OCI-LY7 (cell line): ENCODE results near the gene ATAD3B. TPM values are rescaled to one million over a fixed set of nuclear protein-coding genes. Genes with fewer than 3 reads are reported as not detected.
"Not testable (repeated sequence)": the region's sequence is repeated elsewhere in the genome, so short reads cannot be mapped to it uniquely, and the experiment has no call there.

Experiments
- BruUV-seq: library from RNA; stranded (reverse); fragments of 400-500 nt; replicated peaks from 2 replicates; lab custom pipeline; 2021; lab: Mats Ljungman, UMichigan
- CTCF ChIA-PET: fragments of 300-600 bp; sonication (Branson Sonifier 250); formaldehyde crosslinking; loops from one replicate; lab custom pipeline; 2022; ENCODE audit warnings: antibody characterized with exemption; ENCODE audit not compliant: unreplicated experiment; lab: Charles Lee
- POLR2A ChIA-PET: fragments of 300-600 bp; sonication (Branson Sonifier 250); formaldehyde crosslinking; loops from one replicate; lab custom pipeline; 2022; ENCODE audit warnings: antibody characterized with exemption; lab: Charles Lee
- DNase-seq: peaks from one replicate; pipeline ENCODE4 v3.0.0-alpha.2; 2015; ENCODE audit warnings: low spot score
- H2AFZ ChIP-seq: fragments of 200-600 bp; sonication (generic), shearing (Covaris generic); 2 replicates; pipeline ENCODE4 v1.6.1; 2014; ENCODE audit warnings: mild to moderate bottlenecking, antibody characterized with exemption, low read length, moderate library complexity
- H3K27ac ChIP-seq: fragments of 200-600 bp; sonication (generic); 2 replicates; pipeline ENCODE4 v1.5.1; 2014; ENCODE audit warnings: mixed run types, low read depth, mild to moderate bottlenecking, moderate library complexity, low read length, inconsistent platforms; ENCODE audit not compliant: poor library complexity, severe bottlenecking
- H3K36me3 ChIP-seq: fragments of 200-600 bp; sonication (generic); 2 replicates; pipeline ENCODE4 v1.6.1; 2014; ENCODE audit warnings: mild to moderate bottlenecking, antibody characterized with exemption, low read length, moderate library complexity, mixed read lengths; ENCODE audit not compliant: insufficient read depth
- H3K4me1 ChIP-seq: fragments of 200-600 bp; sonication (generic); 2 replicates; pipeline ENCODE4 v1.5.1; 2014; ENCODE audit warnings: mild to moderate bottlenecking, low read length; ENCODE audit not compliant: insufficient read depth, poor library complexity, severe bottlenecking
- H3K4me2 ChIP-seq: fragments of 200-600 bp; sonication (generic); 2 replicates; pipeline ENCODE4 v1.6.1; 2014; ENCODE audit warnings: mild to moderate bottlenecking, low read length
- H3K4me3 ChIP-seq: fragments of 200-600 bp; sonication (generic); 2 replicates; pipeline ENCODE4 v1.5.1; 2014; ENCODE audit warnings: mild to moderate bottlenecking, low read depth, low read length; ENCODE audit not compliant: poor library complexity, severe bottlenecking
- H3K79me2 ChIP-seq: fragments of 200-600 bp; sonication (generic); 2 replicates; pipeline ENCODE4 v1.6.1; 2016; ENCODE audit warnings: low read depth, mild to moderate bottlenecking, low read length, moderate library complexity, mixed read lengths; ENCODE audit not compliant: insufficient read depth
- H3K9me2 ChIP-seq: fragments of 200-600 bp; sonication (generic); 2 replicates; pipeline ENCODE4 v1.6.1; 2016; ENCODE audit warnings: mild to moderate bottlenecking, low read length, mixed read lengths; ENCODE audit not compliant: insufficient read depth
- H3K9me3 ChIP-seq: fragments of 200-600 bp; sonication (generic); 2 replicates; pipeline ENCODE4 v1.6.1; 2014; ENCODE audit warnings: mild to moderate bottlenecking, mixed run types, low read length, mixed read lengths
- H4K20me1 ChIP-seq: fragments of 200-600 bp; sonication (generic); 2 replicates; pipeline ENCODE4 v1.6.1; 2014; ENCODE audit warnings: mild to moderate bottlenecking, antibody characterized with exemption, low read length, moderate library complexity, mixed read lengths; ENCODE audit not compliant: insufficient read depth
- EZH2phosphoT487 ChIP-seq: fragments of 200-600 bp; sonication (generic); IDR thresholded peaks from 2 replicates; pipeline ENCODE4 v1.6.1; 2018; ENCODE audit warnings: low read depth, borderline replicate concordance, mild to moderate bottlenecking, mixed run types, antibody characterized with exemption, low read length, moderate library complexity, mixed read lengths
- intact Hi-C: fragments of 100-400 bp; cut with micrococcal nuclease; formaldehyde crosslinking; loops from one replicate; pipeline ENCODE4 v1.10.0; 2022; ENCODE audit not compliant: unreplicated experiment
- total RNA-seq, 2 experiments: library from RNA; depleted of rRNA in 1 of 2; stranded (reverse); fragments of >200 nt in 1 of 2; shearing (Covaris generic) in 1 of 2; gene quantifications; 2 replicates each; pipeline ENCODE4 v1.2.3, GENCODE V29; 2014 to 2022
- TF ChIP-seq, protein P1 (sequence below): fragments of 200-600 bp; sonication (generic); conservative IDR thresholded peaks from 2 replicates; pipeline ENCODE4 v1.5.1; 2014; ENCODE audit warnings: mild to moderate bottlenecking, antibody characterized with exemption, low read length, moderate library complexity, mixed read lengths

ATAD3B gene
- total RNA-seq, 2 experiments from 2014 or later, result 54.9 to 62.4 TPM

DNA sequence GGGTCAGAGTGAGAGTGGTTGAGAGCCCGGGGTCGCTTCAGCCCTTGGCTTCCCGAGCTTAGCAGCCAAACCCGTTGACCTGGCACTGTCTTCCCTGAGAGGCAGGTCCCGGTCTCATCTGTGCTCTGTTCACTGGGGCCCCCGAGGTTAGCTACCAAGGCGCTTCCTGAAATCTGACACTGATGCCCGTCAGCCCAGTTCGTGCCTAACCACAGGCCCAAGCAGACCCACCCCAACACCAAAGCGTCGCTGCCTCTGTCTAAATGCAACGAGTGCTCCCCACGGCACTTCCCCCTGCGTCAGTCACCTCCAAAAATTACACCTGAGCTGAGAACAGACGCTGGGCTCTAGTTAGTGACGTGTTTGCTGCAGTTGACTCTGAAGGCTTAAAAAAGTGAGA lies 42.8 kb downstream of the ATAD3B start:
- Histone ChIP-seq H3K36me3 (peaks cover 38% of the 10 kb centered on the region), H3K79me2 (peaks cover 24% of the 10 kb centered on the region; the same call in 1 of the 2 replicates)
- DNase-seq, POLR2A ChIA-PET, H3K4me1 ChIP-seq, H3K9me3 ChIP-seq, H3K27ac ChIP-seq, BruUV-seq, H4K20me1 ChIP-seq, H3K9me2 ChIP-seq, CTCF ChIA-PET, H3K4me3 ChIP-seq, H2AFZ ChIP-seq, H3K4me2 ChIP-seq: not testable (repeated sequence)
- intact Hi-C loops, result loop anchor here (5.0 kb wide), 1 partner anchor 107 kb away; the partner anchor contains the start of gene MRPL20

DNA sequence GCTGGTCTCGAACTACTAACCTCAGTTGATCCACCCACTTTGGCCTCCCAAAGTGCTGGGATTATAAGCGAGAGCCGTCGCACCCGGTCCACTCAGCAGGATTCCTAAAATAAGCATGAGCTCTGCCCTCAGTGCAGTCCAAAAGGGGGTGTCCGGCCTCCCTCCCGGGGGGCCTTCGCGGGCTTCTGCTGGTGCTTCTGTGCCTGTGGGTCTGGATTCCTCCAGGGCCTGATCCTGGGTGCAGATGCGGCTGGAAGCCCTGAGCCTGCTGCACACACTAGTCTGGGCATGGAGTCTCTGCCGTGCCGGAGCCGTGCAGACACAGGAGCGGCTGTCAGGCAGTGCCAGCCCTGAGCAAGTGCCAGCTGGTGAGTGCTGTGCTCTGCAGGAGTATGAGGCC lies 45.4 kb downstream of the ATAD3B start:
- CTCF ChIA-PET, DNase-seq, H3K4me2 ChIP-seq, H2AFZ ChIP-seq, H4K20me1 ChIP-seq, intact Hi-C loops, H3K9me2 ChIP-seq, BruUV-seq, H3K27ac ChIP-seq, H3K4me3 ChIP-seq, H3K4me1 ChIP-seq, H3K9me3 ChIP-seq, POLR2A ChIA-PET: not testable (repeated sequence)
- Histone ChIP-seq H3K79me2 (peaks cover 24% of the 10 kb centered on the region; the same call in 1 of the 2 replicates), H3K36me3 (peaks cover 60% of the 10 kb centered on the region)

DNA sequence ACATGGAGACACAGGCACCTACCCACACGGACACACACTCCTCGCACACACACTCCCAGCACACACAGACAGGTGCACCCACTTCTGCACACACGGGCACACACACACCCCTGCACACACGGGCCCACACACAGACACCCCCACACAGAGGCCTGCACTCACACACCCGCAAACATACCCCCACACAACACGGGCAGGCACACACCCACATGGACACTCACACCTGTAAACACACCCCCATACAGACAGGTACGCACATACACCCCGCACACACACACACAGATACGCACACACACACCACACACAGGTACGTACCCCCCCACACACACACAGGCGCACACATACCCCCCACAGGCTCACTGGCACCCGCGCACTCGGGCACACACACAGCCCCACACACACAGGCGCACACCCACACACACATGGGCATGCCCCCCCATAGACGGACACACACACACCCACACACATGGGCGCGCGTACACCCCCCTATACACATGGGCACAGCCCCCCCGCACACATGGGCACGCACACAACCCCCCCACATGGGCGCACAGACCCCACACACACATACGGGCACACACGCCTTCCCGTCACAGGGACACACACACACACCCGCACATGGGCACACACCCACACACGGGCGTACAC lies 46.5 kb downstream of the ATAD3B start:
- Histone ChIP-seq H3K36me3 (peaks cover 67% of the 10 kb centered on the region), H4K20me1 (no peaks in the 10 kb centered on the region), H3K79me2 (peaks cover 20% of the 10 kb centered on the region; the same call in 1 of the 2 replicates), H2AFZ (no peak overlapping the region), H3K9me2 (no peaks in the 10 kb centered on the region), H3K4me1 (no peaks in the 10 kb centered on the region), H3K4me3 (no peak overlapping the region), H3K4me2 (no peak overlapping the region), H3K9me3 (no peaks in the 10 kb centered on the region), H3K27ac (no peak overlapping the region)
- ChIA-PET POLR2A (no interaction called here), CTCF (no interaction called here)
- no peak for DNase-seq
- intact Hi-C loops, result no loop called here
- BruUV-seq, result no TSS peak
- no peak for TF ChIP-seq EZH2phosphoT487
- TF ChIP-seq, protein P1, sequence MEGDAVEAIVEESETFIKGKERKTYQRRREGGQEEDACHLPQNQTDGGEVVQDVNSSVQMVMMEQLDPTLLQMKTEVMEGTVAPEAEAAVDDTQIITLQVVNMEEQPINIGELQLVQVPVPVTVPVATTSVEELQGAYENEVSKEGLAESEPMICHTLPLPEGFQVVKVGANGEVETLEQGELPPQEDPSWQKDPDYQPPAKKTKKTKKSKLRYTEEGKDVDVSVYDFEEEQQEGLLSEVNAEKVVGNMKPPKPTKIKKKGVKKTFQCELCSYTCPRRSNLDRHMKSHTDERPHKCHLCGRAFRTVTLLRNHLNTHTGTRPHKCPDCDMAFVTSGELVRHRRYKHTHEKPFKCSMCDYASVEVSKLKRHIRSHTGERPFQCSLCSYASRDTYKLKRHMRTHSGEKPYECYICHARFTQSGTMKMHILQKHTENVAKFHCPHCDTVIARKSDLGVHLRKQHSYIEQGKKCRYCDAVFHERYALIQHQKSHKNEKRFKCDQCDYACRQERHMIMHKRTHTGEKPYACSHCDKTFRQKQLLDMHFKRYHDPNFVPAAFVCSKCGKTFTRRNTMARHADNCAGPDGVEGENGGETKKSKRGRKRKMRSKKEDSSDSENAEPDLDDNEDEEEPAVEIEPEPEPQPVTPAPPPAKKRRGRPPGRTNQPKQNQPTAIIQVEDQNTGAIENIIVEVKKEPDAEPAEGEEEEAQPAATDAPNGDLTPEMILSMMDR, result no peak

DNA sequence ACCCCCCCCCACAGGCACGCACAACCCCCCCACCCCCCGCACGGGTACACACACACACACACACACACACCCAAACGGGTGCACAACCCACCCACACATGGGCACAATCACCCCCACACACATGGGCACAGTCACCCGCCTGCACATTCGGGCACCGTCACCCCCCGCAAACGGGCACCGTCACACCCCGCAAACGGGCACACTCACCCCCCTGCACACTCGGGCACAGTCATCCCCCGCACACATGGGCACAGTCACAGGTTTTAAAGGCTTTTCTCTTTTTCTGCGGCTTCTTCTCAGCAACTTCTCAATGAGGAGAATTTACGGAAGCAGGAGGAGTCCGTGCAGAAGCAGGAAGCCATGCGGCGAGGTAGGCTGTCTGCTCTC lies 47.0 kb downstream of the ATAD3B start:
- DNase-seq, H3K9me2 ChIP-seq, H3K4me2 ChIP-seq, H3K27ac ChIP-seq, H3K9me3 ChIP-seq, POLR2A ChIA-PET, H2AFZ ChIP-seq, CTCF ChIA-PET, H3K4me1 ChIP-seq, H4K20me1 ChIP-seq, H3K4me3 ChIP-seq, BruUV-seq, intact Hi-C loops: not testable (repeated sequence)
- Histone ChIP-seq H3K36me3 (peaks cover 72% of the 10 kb centered on the region), H3K79me2 (peaks cover 15% of the 10 kb centered on the region; the same call in 1 of the 2 replicates)

DNA sequence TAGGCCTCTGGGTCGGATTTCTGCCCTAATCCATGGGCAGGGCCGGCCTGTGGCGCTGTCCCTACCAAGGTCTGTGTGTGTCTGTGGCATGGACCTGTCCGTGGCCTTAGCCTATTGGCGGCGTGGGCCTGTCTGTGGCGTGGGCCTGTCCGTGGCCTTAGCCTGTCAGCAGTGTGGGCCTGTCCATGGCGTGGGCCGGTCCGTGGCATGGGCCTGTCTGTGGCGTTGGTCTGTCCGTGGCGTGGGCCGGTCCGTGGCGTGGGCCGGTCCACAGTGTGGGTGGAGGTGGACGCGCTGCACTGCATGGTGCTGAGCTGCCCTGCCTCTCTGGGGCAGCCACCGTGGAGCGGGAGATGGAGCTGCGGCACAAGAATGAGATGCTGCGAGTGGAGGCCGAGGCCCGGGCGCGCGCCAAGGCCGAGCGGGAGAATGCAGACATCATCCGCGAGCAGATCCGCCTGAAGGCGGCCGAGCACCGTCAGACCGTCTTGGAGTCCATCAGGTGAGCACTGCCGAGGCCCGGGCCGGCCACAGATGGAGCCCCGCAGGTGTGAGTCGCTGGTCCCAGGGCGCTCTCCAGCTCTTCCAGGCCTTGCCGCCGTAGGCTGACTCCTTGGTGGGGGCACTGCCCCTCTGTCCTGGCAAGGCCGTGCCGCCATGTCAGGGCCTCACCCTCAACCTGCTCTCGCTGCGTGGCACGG lies 48.4 kb downstream of the ATAD3B start:
- H4K20me1 ChIP-seq, CTCF ChIA-PET, H3K79me2 ChIP-seq, H3K9me2 ChIP-seq, H3K4me1 ChIP-seq, BruUV-seq, POLR2A ChIA-PET, H2AFZ ChIP-seq, H3K9me3 ChIP-seq, H3K4me3 ChIP-seq, DNase-seq, H3K4me2 ChIP-seq, intact Hi-C loops, H3K27ac ChIP-seq: not testable (repeated sequence)
- H3K36me3 ChIP-seq, result peaks cover 72% of the 10 kb centered on the region
